Stimulated activated CD8-positive, alpha-beta memory T cell treated with anti-CD3 and anti-CD28 coated beads, Interleukin-12 subunit alpha, Interleukin-12 subunit beta, amount 100 ng/mL, for 24 hours (primary cell): Measurements from ENCODE around the gene EPHA4.

Experiments
- DNase-seq: peaks from one replicate; pipeline ENCODE4 v3.0.0-alpha.2; 2020; ENCODE audit errors: extremely low read depth

The EPHA4 gene

DNA sequence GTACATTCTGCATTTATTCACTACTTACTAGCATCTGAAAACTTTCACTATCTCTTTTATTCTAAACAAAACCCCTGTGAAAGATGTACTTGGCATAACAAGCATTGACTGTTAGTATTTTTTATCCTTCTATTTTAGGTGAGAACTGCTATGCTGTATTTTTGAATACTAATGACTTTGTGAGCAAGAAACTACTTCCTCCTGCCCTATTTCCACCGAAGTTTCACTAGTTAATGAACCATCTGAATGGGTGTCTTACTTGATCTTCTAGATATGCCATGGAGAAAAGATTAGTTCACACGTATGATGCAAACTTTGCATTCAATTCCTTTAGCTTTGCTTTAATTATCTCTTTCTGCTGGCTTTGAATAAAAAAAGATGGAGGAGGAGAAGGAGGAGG is 68.1 kb downstream of the EPHA4 start:
- no peak for DNase-seq

DNA sequence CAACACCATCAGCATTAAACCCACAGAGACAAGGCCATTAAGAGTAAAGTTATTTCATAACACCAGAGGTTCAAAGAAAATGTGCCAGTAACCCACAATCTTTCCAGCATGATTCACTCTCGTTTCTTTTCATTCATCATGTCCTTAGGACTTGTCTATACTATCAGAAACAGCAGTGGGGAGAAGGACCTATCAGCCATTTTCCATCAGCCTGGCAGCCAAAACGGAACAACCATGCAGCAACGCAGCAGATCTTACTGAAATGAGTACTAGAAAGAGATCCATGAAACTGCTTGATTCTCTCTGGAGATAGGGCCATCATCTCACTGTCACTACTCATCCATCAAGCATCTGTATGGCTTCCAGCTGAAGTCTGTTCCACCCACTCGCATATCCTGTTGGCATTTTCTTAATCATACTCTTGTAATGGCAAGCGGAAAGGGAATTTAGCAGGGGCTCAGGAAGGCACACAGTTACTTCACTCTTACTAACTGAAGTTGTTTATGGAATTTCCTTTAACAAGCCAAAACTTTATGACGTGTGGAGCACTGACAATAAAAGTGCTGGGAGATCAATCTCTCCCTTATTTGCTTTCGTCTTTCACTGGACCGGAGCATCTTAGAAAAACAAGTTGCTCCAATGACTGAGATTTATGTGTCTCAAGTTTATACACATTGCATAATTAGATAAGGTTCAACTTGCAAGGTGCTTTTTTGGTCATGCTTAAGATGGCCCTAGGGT is 69.7 kb downstream of the EPHA4 start:
- no peak for DNase-seq

DNA sequence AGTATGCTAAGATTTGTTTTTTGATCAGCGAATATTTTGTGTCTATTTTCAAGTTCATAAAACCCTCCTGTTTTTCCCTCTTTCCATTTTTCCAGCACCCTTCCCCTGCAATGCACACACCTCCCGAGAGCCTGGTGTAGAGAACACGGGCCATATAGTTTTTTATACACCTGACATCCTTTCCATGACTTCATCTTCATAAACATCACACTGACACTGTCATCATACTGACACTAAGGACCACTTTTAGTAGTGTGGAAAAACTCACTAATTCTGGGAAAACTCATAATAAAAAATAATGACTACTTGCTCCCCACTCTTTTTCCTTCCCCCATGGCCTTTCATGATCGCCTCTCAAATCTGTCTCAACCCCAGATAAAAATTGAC is 70.2 kb downstream of the EPHA4 start:
- no peak for DNase-seq

DNA sequence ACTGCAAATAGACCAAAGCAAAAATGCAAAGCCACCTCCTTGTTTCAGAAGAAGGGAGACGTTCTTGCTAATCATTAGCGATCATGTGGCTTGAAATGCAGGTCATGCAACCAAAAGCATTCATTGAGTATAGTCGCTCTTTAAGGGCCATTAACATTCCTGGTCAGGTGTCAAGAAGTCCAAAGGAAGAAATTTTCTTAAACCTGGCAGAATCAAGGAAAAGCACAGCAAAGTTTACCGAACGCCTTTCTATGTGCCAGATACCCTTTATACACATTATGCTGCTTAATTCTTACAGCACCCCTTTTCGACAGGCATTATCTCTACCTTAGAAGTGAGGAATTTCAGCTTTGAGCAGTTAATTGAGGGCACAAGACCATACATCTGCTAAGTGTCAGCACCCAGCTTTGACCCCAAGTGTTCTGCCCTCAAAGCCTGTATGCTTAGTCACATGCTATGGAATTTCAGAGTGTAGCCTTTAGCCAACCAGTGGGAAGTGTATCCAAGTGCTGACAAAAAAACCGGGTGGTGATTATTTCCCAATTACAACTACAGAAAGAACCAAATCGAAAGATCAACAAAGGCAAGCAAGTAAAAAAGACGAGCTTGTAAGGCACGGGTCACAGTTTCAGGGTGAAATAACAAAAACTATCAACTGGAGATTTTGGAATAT is 70.8 kb downstream of the EPHA4 start:
- DNase-seq: no peak

DNA sequence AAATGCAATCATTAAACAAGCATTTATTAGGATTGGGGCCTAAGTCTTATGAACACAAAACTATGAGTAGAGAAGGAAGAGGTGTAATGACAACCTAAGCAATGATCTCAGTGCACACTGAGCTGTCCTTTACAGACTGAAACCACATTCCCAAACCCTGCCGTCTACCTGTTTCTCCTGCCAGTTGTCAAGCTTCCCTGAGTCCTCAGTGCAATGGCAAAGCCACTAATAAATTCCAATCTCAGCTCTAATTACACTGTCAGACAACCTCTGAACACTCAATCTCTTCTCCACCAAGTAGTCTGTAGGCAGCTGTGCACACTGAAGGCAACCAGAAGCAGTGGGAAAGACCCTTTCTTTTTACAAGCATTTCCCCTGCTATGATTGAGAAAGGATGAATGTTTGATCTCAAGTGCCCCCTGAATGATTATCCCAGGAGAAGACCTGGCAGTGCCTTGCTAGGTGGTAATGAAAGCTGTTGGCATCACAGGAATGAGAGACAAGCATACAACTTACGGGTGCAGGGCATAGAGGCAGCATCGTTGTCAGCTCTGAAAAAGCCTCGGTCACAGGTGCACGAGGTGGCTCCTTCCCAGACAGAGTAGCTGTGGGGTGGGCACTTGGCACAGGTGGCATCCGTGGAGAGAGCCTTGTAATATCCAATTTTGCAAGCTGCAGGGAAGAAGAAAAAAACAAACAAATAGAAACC is 71.4 kb downstream of the EPHA4 start:
- DNase-seq: no peak

DNA sequence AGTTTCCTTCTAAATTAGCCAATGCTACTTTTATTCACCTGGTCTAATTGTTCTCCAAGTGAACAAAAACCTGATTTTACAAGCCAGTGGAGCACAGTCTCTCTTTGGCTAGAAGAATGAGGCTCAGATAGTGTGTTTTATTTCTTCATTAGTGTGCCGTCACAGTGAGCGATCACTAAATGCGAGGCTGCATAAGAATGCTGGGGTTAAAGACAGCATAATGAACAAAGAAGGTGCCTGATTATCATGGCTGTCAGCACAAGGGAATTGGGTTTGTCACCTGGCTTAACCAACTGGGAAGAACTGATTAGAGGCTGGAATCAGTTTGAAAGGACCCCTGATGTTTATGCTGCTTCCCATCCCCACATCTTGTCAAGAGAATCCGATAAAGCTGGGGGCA is 76.4 kb downstream of the EPHA4 start:
- no peak for DNase-seq

DNA sequence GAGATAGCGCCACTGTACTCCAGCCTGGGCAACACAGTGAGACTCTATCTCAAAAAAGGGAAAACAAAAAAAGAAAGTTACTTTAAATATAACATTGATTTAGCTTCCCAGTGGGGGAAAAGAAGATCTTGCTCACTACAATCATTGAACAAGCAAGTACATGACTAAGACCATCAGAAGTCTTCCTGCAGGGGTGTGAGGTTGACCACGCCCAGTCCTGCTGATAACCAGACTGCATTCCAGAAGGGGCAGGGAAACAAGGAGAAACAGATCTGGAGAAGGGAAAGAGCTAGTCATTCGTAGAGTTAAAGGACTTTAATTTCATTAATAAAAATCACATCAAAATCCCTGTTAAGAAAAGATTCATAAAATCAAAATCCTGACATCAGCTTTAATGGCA is 77.5 kb downstream of the EPHA4 start:
- no peak for DNase-seq

DNA sequence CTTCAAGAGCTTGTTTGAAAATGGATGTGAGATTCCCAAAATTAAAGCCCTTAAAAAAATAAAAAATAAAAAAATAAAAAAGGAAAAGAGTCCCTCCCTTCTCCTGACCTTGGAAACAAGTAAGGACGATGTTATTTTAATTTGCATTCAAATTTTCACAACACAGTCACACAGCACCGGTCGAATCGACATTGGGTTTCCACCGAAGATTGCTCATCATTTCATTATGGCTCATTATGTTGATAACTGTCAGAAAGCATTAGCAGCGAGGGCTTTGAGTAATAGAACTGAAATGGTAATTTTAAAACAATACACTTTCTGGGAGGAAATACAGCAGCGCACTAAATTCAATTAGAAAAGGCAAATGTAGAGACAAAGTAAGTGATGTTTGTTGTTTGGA is 78.7 kb downstream of the EPHA4 start:
- DNase-seq: no peak

DNA sequence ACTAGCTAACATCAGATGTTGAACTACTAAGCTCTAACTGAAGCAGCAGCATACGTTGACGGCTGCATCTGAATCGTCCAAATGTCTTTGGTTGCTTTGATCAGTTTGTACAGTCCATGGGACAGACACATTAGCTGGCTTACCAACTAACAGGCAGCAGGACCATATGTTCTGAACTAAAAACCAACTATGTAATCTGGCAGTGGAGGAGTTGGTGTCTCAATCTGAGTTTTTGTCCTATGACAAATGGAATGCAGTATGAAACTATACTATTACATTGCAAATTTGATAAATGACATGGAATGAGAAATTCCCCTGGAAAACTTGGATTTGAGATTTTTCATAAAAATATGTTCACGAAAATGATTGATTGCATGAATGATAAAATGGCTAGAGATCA is 79.5 kb downstream of the EPHA4 start:
- no peak for DNase-seq

DNA sequence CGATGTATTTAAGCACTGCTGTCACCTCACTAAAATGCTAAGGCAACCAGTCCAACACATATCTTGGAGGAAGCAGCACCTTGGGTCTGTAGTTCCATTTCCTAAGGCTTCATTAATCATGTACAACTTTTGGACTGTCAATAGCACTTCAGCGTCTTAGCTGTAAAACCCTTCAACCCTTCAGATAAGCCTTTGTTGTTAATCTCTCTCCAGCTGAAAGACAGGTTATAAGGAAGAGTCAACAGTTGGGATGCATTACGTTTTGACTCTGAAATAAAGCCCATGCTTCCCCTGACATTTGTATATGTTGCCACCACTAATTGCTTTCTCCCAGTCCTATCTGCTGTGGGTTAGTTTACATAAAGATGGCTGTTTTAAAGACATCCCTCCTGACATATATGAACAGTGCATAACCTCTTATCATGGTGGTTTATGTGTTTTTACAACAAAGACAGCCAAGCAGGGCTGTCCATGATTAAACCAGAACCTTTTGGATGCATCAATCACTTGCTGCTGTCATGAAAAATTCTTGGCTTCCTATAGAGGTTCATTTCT is 81.5 kb downstream of the EPHA4 start:
- no peak for DNase-seq

DNA sequence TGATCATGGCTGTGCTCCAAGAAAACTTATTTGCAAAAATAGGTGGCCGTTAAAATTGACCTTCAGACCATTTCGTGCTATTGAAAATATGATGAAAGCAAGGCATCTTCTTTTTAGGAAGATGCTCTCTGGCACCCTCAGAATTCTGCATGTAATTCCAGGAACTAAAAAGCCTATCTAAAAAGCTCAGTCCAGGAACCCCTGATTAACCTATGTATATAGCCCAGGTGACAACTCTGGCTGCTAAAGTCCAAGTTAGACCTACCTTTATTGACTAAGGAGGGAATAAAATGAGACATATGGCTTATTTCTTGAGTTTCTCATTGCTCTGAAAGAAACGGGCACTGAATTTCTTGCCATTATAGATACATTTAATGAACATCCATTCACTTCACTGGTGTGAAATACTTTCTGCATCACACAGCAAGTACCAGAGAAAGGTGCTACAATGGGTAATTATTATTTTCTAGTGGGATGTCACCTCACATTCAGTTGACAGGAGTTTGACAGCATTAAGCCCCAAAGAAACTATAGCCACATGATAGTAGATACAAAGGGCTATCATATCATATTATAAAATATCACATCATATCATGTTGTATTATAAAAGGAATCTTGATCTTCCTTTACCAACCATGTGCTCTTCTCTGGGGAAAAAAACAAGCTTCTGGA is 83.8 kb downstream of the EPHA4 start:
- no peak for DNase-seq

DNA sequence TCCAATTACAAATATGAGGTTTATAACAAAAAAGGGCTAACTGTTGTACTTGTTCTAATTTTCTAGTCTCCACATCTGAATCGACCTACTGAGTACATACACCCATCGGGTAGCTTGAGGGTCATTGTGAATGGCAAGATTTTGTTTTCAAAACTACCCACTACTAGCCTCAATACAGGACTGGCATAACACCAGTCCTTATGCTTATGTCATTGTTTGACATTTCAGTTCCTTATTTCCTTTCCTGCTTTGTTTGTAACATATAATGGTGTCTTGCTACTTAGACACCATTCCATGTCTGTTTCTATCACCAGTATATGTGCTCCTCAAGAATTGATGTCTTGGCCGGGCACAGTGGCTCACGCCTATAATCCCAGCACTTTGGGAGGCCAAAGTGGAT is 86.0 kb downstream of the EPHA4 start:
- no peak for DNase-seq

DNA sequence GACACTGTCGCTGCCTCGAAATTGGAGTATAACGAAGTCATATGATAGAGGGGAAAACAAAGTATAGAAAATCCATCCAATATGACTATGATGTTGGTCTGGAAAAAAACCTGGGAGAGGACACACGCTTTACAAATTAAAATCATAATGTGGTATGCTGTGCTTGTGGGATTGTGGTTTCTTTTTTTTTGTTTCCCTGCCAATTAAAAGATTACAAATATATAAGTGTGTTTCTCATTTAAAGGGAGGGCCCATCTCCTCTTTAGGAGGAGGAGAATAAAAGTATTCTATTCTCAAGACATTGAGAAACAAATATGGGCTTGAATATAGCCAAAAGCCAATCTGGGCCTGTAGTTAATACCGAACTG is 86.6 kb downstream of the EPHA4 start:
- no peak for DNase-seq

DNA sequence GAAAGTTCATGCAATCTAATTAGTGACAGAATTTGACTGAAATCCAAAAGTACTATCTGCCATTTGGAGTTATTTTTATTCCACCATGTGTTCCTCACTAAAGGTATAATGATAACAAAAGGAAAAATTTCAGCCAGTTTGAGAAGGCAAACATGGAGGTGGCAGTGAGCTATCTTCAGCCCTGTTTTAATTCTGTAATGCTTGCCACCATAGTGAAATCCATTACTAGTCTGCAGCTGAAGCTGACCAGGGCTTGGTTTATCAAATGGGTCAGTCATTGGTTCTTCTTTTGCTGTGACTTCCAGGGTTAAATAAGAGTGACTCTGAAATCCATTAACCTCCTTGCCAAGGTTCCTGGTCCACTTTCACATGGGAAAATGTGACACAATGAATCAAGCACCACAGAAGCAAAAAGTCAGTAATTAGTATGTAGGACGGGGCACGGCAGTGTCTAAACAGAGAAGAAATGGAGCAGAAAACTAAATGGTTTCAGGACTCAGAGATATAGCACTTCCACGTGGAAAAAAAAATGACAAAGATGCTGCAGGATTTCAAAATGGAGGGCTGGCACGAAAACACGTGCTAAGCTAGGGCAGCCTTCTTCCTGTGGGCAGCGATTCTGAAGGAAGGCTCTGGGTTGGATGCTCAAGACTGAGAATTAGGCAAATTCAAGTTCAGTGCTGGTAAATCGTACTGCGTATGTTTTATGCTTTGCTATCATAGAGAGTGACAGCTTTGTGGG is 87.2 kb downstream of the EPHA4 start:
- DNase-seq: no peak

DNA sequence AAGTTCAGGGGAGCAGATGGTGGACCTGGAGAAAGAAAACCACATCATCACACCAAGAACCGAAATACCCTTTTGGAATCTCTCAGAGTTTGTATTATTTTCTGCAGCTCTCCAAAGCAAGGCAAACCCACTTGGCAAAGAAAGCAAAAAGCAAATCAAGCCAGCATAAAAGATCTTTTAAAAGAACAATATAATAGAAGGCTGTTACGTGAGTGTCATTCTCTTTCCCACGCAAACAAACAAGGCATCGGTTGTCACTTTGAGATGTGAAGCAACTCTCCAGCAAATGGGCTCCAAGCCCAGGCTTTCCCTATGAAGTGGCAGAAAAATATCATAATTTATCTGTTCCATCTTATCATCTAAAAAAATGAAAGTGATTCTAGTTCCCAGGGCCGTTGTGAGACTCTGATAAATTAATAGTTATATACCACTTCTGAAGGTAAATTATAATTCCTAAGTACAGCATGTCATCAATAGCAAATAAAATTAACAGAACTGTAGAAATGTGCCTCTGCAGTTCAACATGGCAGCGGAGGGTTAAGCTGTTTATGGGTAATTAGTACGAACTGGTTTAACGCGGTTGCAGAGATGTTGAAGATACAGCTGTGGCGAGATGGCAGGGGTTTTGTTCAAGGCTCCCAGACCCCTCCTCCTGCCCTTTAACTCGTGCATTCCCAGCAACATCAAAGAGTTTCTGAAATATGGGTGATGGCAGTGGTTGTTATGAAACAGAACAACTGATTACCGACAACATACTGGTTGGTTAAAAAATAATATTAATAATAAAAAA is 89.2 kb downstream of the EPHA4 start:
- no peak for DNase-seq

DNA sequence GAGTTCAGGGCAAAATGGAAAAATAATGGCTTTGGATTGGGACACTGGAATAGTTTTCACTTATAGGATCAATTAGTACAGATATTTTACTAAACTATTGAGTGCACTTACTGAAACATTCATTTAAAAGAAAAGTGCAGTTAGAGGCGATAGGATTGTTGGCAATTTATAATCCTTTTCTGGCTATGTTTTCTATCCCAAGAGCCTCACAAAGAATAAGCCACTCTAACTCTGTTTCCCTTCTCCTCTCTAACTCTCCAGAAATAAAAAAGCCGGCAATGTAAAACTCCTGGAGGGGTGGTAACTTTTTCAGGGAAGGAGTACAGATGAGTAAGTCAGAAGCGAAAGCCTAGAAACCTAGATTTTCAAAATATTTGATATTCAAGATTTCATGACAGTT is 91.3 kb downstream of the EPHA4 start:
- DNase-seq: no peak

DNA sequence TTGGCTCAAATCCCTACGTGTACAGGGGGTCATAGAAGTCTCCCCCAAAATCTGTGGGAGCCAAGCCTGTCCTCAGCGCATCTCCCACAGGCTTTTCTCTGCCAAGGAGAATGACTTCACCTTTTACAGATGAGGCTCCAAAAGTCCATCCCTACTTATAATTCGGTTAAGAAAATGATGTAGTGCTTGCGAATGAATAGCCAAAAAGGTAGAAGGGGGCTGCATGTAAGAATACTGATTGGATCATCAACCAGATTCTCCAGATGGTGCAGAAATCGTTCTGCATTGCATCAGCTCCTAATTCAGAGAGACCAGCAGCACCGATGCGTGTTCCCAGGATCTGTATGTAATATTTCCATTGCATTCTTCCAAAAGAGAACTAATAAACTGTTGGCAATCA is 91.9 kb downstream of the EPHA4 start:
- no peak for DNase-seq

DNA sequence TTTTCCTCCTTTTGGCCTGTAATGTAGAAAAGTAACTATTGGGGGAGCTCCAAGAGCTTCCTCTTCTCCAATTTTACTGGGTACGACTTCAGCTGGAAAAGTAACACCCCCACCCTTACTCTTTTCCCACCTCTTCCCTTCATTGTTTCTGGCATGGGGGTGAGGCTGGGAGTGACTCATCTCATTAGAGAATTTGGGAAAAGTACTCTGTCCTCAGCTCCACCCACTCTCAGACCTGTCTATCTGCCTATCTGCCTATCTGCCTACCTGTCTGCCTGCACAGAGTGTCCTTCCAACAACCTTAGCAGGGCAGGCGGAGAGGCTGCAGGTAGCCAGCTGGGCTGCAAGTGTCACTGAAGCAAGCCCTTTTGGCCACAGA is 93.6 kb downstream of the EPHA4 start:
- no peak for DNase-seq

DNA sequence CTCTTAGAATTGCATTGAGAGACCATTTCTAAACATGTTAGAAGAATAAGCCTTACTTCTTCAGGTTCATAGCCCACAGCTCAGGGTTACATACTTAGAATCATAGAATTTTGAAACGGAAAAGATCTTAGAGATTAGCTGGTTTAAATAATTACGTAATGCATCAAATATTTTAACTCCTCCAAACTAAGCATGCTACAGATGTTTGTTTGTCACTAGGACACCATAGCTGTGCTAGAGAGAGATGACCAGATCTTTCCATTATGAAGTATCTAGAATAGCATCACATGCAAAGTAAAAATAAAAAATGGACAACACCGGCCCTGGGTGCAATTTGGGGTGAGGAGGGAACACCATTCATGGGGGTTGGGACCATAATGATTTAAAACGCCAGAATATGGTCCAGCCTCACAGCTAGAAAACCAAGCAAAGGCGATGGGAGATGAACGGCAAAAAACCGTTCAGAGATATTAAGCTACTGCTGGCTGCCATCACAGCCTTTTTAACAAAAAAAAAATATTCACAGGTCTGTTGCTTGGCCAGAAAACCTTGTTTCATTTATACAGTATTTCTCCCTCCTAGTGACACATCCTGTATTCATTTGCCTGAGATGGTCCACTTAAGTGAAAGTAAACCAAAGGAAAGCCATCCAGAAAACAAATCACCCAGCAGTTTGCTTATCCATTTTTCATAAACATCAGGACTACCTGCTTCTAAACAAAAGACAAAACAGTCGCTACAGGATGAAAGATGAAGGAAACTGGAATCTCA is 94.2 kb downstream of the EPHA4 start:
- no peak for DNase-seq

DNA sequence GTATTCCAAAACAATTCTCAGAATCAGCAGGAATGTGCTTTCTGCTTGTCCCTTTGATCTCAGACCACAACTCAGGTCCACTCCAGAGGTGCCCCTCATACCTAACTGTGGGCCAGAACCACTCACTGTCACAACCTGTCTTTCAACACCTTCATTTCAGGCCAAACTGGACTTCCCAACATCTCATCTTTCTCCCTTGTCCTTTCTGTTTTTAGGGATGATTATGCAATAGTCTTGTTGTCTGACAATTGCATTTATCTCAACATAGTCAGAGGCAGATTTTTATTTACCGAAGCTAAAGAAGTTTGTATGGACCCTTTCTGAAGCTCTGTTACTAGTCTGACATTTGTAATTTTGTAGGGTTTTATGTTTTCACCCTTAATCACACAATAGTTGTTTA is 95.9 kb downstream of the EPHA4 start:
- no peak for DNase-seq
